WTC11 (cell line): ENCODE measurements around the gene RAB12. TPM values are rescaled to one million over a fixed set of nuclear protein-coding genes. Genes with fewer than 3 reads are reported as not detected.

Source experiments
- ATAC-seq: fragments of 200-7000 bp; cut with Tn5 transposase; 2 replicates; pipeline ENCODE4 v1.10.0; 2021; ENCODE audit warnings: mild to moderate bottlenecking, moderate library complexity
- CTCF ChIA-PET: fragments of 300-600 bp; sonication (Branson Sonifier 250); formaldehyde crosslinking; loops from one replicate; lab custom pipeline; 2021; ENCODE audit warnings: antibody characterized with exemption; lab: Charles Lee
- POLR2A ChIA-PET: fragments of 350-600 bp; sonication (Branson Sonifier 250); formaldehyde crosslinking; loops from one replicate; lab custom pipeline; 2021; ENCODE audit warnings: antibody characterized with exemption; lab: Charles Lee
- DNase-seq: peaks from one replicate; pipeline ENCODE4 v3.0.0; 2021; ENCODE audit warnings: low spot score
- H3K27ac Mint-ChIP-seq: 2 replicates; pipeline ENCODE4 v1.8.0; 2021; ENCODE audit warnings: mixed read lengths
- H3K27me3 Mint-ChIP-seq: 2 replicates; pipeline ENCODE4 v1.8.0; 2021; ENCODE audit warnings: low read depth, mild to moderate bottlenecking, moderate library complexity, mixed read lengths
- H3K36me3 Mint-ChIP-seq: 2 replicates; pipeline ENCODE4 v1.8.0; 2021; ENCODE audit warnings: mixed read lengths
- H3K4me1 Mint-ChIP-seq: 2 replicates; pipeline ENCODE4 v1.8.0; 2022; ENCODE audit warnings: mixed read lengths
- H3K4me3 Mint-ChIP-seq: 2 replicates; pipeline ENCODE4 v1.8.0; 2021; ENCODE audit warnings: mild to moderate bottlenecking, moderate library complexity, mixed read lengths
- H3K9me3 Mint-ChIP-seq: 2 replicates; pipeline ENCODE4 v1.8.0; 2021; ENCODE audit warnings: mixed read lengths
- ERG ChIP-seq: fragments of 250-450 bp; sonication (Bioruptor Pico); IDR thresholded peaks from 2 replicates; pipeline ENCODE4 v1.8.0; 2021; ENCODE audit warnings: mild to moderate bottlenecking
- FOXK1 ChIP-seq: sonication (generic); formaldehyde crosslinking; IDR thresholded peaks from 2 replicates; pipeline ENCODE4 v1.8.0; 2022; ENCODE audit warnings: mild to moderate bottlenecking, moderate library complexity, missing genetic modification reagents
- FOXP1 ChIP-seq: sonication (generic); formaldehyde crosslinking; IDR thresholded peaks from 2 replicates; pipeline ENCODE4 v1.8.0; 2022; ENCODE audit warnings: missing genetic modification reagents, mild to moderate bottlenecking, moderate library complexity, borderline replicate concordance
- JAZF1 ChIP-seq: fragments of 250-450 bp; sonication (Bioruptor Pico); IDR thresholded peaks from 2 replicates; pipeline ENCODE4 v1.9.0; 2021; ENCODE audit warnings: moderate library complexity, mild to moderate bottlenecking, inconsistent platforms
- NR2C2 ChIP-seq: sonication (generic); formaldehyde crosslinking; IDR thresholded peaks from 2 replicates; pipeline ENCODE4 v1.8.0; 2022; ENCODE audit warnings: mild to moderate bottlenecking, missing genetic modification reagents
- PRDM15 ChIP-seq: sonication (generic); formaldehyde crosslinking; IDR thresholded peaks from 2 replicates; pipeline ENCODE4 v1.8.0; 2022; ENCODE audit warnings: missing genetic modification reagents
- SP1 ChIP-seq: sonication (generic); formaldehyde crosslinking; conservative IDR thresholded peaks from 2 replicates; pipeline ENCODE4 v1.8.1; 2022; ENCODE audit warnings: missing genetic modification reagents
- ZBTB21 ChIP-seq: sonication (generic); formaldehyde crosslinking; IDR thresholded peaks from 2 replicates; pipeline ENCODE4 v1.8.1; 2023; ENCODE audit warnings: mild to moderate bottlenecking, missing genetic modification reagents, borderline replicate concordance
- ZNF423 ChIP-seq: fragments of 250-450 bp; sonication (Bioruptor Pico); IDR thresholded peaks from 2 replicates; pipeline ENCODE4 v2.1.2; 2022; ENCODE audit warnings: mild to moderate bottlenecking, moderate library complexity
- total RNA-seq: library from RNA; stranded (reverse); gene quantifications from 3 replicates; pipeline ENCODE4 v1.2.3, GENCODE V29; 2021
- TF ChIP-seq, protein P1 (sequence below): sonication (generic); formaldehyde crosslinking; IDR thresholded peaks from 2 replicates; pipeline ENCODE4 v1.8.0; 2023; ENCODE audit warnings: missing genetic modification reagents, mild to moderate bottlenecking, borderline replicate concordance
- TF ChIP-seq, protein P2 (sequence below): fragments of 250-450 bp; sonication (Bioruptor Pico); IDR thresholded peaks from 2 replicates; pipeline ENCODE4 v1.9.0; 2021; ENCODE audit warnings: mild to moderate bottlenecking, borderline replicate concordance
- TF ChIP-seq, protein P3 (sequence below): fragments of 250-450 bp; sonication (Bioruptor Pico); IDR thresholded peaks from 2 replicates; pipeline ENCODE4 v1.9.0; 2021; ENCODE audit warnings: moderate library complexity, mild to moderate bottlenecking, inconsistent platforms, borderline replicate concordance
- TF ChIP-seq, protein P4 (sequence below): fragments of 250-450 bp; sonication (Bioruptor Pico); IDR thresholded peaks from 2 replicates; pipeline ENCODE4 v2.1.2; 2022; ENCODE audit warnings: mild to moderate bottlenecking, moderate library complexity
- TF ChIP-seq, protein P5 (sequence below): sonication (generic); formaldehyde crosslinking; conservative IDR thresholded peaks from 2 replicates; pipeline ENCODE4 v1.8.1; 2022; ENCODE audit warnings: mild to moderate bottlenecking, missing genetic modification reagents

Gene RAB12
- total RNA-seq, 1 experiment from 2014 or later, result 69.3 TPM

- TF ChIP-seq, protein P1, sequence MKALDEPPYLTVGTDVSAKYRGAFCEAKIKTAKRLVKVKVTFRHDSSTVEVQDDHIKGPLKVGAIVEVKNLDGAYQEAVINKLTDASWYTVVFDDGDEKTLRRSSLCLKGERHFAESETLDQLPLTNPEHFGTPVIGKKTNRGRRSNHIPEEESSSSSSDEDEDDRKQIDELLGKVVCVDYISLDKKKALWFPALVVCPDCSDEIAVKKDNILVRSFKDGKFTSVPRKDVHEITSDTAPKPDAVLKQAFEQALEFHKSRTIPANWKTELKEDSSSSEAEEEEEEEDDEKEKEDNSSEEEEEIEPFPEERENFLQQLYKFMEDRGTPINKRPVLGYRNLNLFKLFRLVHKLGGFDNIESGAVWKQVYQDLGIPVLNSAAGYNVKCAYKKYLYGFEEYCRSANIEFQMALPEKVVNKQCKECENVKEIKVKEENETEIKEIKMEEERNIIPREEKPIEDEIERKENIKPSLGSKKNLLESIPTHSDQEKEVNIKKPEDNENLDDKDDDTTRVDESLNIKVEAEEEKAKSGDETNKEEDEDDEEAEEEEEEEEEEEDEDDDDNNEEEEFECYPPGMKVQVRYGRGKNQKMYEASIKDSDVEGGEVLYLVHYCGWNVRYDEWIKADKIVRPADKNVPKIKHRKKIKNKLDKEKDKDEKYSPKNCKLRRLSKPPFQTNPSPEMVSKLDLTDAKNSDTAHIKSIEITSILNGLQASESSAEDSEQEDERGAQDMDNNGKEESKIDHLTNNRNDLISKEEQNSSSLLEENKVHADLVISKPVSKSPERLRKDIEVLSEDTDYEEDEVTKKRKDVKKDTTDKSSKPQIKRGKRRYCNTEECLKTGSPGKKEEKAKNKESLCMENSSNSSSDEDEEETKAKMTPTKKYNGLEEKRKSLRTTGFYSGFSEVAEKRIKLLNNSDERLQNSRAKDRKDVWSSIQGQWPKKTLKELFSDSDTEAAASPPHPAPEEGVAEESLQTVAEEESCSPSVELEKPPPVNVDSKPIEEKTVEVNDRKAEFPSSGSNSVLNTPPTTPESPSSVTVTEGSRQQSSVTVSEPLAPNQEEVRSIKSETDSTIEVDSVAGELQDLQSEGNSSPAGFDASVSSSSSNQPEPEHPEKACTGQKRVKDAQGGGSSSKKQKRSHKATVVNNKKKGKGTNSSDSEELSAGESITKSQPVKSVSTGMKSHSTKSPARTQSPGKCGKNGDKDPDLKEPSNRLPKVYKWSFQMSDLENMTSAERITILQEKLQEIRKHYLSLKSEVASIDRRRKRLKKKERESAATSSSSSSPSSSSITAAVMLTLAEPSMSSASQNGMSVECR (CRISPR knock-in tag), result no peak
- no peak for TF ChIP-seq PRDM15 (CRISPR knock-in tag)
- TF ChIP-seq FOXP1 (CRISPR knock-in tag), result no peak
- no peak for TF ChIP-seq FOXK1 (CRISPR knock-in tag)
- no peak for TF ChIP-seq ERG
- TF ChIP-seq, all 79 proteins: peak for 0
Observed at GRCh38 chr18:8617907-8618306, 8.7 kb downstream of the RAB12 start (continued).

GRCh38 chr18:8619041-8619440 is 9.8 kb downstream of the RAB12 start:
- ATAC-seq (no peak), DNase-seq (no peak)
- no peak for TF ChIP-seq ZNF423 (CRISPR knock-in tag)
- TF ChIP-seq, protein P2, sequence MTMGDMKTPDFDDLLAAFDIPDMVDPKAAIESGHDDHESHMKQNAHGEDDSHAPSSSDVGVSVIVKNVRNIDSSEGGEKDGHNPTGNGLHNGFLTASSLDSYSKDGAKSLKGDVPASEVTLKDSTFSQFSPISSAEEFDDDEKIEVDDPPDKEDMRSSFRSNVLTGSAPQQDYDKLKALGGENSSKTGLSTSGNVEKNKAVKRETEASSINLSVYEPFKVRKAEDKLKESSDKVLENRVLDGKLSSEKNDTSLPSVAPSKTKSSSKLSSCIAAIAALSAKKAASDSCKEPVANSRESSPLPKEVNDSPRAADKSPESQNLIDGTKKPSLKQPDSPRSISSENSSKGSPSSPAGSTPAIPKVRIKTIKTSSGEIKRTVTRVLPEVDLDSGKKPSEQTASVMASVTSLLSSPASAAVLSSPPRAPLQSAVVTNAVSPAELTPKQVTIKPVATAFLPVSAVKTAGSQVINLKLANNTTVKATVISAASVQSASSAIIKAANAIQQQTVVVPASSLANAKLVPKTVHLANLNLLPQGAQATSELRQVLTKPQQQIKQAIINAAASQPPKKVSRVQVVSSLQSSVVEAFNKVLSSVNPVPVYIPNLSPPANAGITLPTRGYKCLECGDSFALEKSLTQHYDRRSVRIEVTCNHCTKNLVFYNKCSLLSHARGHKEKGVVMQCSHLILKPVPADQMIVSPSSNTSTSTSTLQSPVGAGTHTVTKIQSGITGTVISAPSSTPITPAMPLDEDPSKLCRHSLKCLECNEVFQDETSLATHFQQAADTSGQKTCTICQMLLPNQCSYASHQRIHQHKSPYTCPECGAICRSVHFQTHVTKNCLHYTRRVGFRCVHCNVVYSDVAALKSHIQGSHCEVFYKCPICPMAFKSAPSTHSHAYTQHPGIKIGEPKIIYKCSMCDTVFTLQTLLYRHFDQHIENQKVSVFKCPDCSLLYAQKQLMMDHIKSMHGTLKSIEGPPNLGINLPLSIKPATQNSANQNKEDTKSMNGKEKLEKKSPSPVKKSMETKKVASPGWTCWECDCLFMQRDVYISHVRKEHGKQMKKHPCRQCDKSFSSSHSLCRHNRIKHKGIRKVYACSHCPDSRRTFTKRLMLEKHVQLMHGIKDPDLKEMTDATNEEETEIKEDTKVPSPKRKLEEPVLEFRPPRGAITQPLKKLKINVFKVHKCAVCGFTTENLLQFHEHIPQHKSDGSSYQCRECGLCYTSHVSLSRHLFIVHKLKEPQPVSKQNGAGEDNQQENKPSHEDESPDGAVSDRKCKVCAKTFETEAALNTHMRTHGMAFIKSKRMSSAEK (CRISPR knock-in tag), result no peak
- no peak for TF ChIP-seq SP1 (CRISPR knock-in tag)
- TF ChIP-seq, protein P3, sequence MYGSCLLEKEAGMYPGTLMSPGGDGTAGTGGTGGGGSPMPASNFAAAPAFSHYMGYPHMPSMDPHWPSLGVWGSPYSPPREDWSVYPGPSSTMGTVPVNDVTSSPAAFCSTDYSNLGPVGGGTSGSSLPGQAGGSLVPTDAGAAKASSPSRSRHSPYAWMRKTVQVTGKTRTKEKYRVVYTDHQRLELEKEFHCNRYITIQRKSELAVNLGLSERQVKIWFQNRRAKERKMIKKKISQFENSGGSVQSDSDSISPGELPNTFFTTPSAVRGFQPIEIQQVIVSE (CRISPR knock-in tag), result no peak
- no peak for TF ChIP-seq ZBTB21
- TF ChIP-seq, protein P4, sequence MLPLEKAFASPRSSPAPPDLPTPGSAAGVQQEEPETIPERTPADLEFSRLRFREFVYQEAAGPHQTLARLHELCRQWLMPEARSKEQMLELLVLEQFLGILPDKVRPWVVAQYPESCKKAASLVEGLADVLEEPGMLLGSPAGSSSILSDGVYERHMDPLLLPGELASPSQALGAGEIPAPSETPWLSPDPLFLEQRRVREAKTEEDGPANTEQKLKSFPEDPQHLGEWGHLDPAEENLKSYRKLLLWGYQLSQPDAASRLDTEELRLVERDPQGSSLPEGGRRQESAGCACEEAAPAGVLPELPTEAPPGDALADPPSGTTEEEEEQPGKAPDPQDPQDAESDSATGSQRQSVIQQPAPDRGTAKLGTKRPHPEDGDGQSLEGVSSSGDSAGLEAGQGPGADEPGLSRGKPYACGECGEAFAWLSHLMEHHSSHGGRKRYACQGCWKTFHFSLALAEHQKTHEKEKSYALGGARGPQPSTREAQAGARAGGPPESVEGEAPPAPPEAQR (CRISPR knock-in tag), result no peak
- TF ChIP-seq, protein P5, sequence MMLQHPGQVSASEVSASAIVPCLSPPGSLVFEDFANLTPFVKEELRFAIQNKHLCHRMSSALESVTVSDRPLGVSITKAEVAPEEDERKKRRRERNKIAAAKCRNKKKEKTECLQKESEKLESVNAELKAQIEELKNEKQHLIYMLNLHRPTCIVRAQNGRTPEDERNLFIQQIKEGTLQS, result no peak
- TF ChIP-seq JAZF1 (CRISPR knock-in tag), result no peak
- TF ChIP-seq NR2C2 (CRISPR knock-in tag), result no peak
- ChIA-PET CTCF (no interaction called here), POLR2A (no interaction called here)
- Mint-ChIP-seq H3K36me3 (peaks cover 27% of the 10 kb centered on the region), H3K27ac (peak overlapping the region; percentile 95), H3K9me3 (no peaks in the 10 kb centered on the region), H3K4me3 (no peak overlapping the region), H3K4me1 (peaks cover 92% of the 10 kb centered on the region), H3K27me3 (no peaks in the 10 kb centered on the region)
